GM18951 (cell line): ENCODE results near the gene SH3PXD2B.

Experiments
- POLR2A ChIP-seq: IDR thresholded peaks from 4 replicates; pipeline ENCODE4 v1.6.1; 2011; ENCODE audit warnings: mild to moderate bottlenecking; ENCODE audit not compliant: insufficient read length, insufficient read depth; ENCODE audit errors: extremely low read depth
- in situ Hi-C: fragments of 300-500 bp; cut with MboI; formaldehyde crosslinking; loops from one replicate; pipeline ENCODE4 v1.12.0; 2022; ENCODE audit warnings: low sequenced_read_pairs, mixed read lengths, inconsistent platforms; ENCODE audit not compliant: unreplicated experiment

SH3PXD2B gene

GRCh38 chr5:172454358-172455086 lies at the start of gene SH3PXD2B:
Gene SH3PXD2B, minus strand, starts transcription at chr5:172454525. Its CDS starts 173 bp downstream, at chr5:172454352.
- TF ChIP-seq POLR2A, result no peak
- in situ Hi-C loops, result no loop called here

GRCh38 chr5:172502969-172503368 lies 48.6 kb upstream of the SH3PXD2B start:
- in situ Hi-C loops, result no loop called here

GRCh38 chr5:172502410-172502809 lies 48.1 kb upstream of the SH3PXD2B start:
- no peak for TF ChIP-seq POLR2A
- in situ Hi-C loops, result no loop called here

More at GRCh38 chr5:172502969-172503368, 48.6 kb upstream of the SH3PXD2B start:
- no peak for TF ChIP-seq POLR2A

- TF ChIP-seq POLR2A, result no peak
- in situ Hi-C loops, result no loop called here
Observed at GRCh38 chr5:172501708-172502320, 47.5 kb upstream of the SH3PXD2B start.

GRCh38 chr5:172499287-172499686 lies 45.0 kb upstream of the SH3PXD2B start:
- in situ Hi-C loops, result loop anchor here (25.0 kb wide), 1 partner anchor 438 kb away; no protein-coding TSS in a partner anchor
- no peak for TF ChIP-seq POLR2A

- TF ChIP-seq POLR2A, result no peak
- in situ Hi-C loops, result loop anchor here (25.0 kb wide), 1 partner anchor 439 kb away; no protein-coding TSS in a partner anchor
Observed at GRCh38 chr5:172498431-172499129, 44.3 kb upstream of the SH3PXD2B start.

GRCh38 chr5:172497591-172498255 lies 43.4 kb upstream of the SH3PXD2B start:
- no peak for TF ChIP-seq POLR2A
- in situ Hi-C loops, result loop anchor here (25.0 kb wide), 1 partner anchor 440 kb away; no protein-coding TSS in a partner anchor

GRCh38 chr5:172496671-172497371 lies 42.5 kb upstream of the SH3PXD2B start:
- in situ Hi-C loops, result loop anchor here (25.0 kb wide), 1 partner anchor 440 kb away; no protein-coding TSS in a partner anchor
- TF ChIP-seq POLR2A, result no peak

- in situ Hi-C loops, result loop anchor here (25.0 kb wide), 1 partner anchor 442 kb away; no protein-coding TSS in a partner anchor
- TF ChIP-seq POLR2A, result no peak
Observed at GRCh38 chr5:172494630-172495505, 40.5 kb upstream of the SH3PXD2B start.

GRCh38 chr5:172493906-172494305 lies 39.6 kb upstream of the SH3PXD2B start:
- in situ Hi-C loops, result loop anchor here (25.0 kb wide), 1 partner anchor 443 kb away; no protein-coding TSS in a partner anchor

GRCh38 chr5:172493461-172493860 lies 39.1 kb upstream of the SH3PXD2B start:
- in situ Hi-C loops, result loop anchor here (25.0 kb wide), 1 partner anchor 444 kb away; no protein-coding TSS in a partner anchor

More at GRCh38 chr5:172493906-172494305, 39.6 kb upstream of the SH3PXD2B start:
- TF ChIP-seq POLR2A, result no peak

More at GRCh38 chr5:172493461-172493860, 39.1 kb upstream of the SH3PXD2B start:
- no peak for TF ChIP-seq POLR2A
